Liver (tissue), 3 donors: ENCODE measurements around the gene ATCAY.

Experiments used
- EGR1 ChIP-seq, 2 donors: IDR thresholded peaks; 2 replicates each; pipeline ENCODE4 v1.6.1; 2016 to 2018; ENCODE audit warnings: antibody characterized with exemption in 2 of 2, low read depth in 2 of 2
- FOXA1 ChIP-seq: IDR thresholded peaks from 2 replicates; pipeline ENCODE4 v1.6.1; 2016; ENCODE audit warnings: antibody characterized with exemption
- GABPA ChIP-seq, 2 donors: IDR thresholded peaks in 1 of 2; conservative IDR thresholded peaks in 1 of 2; 2 replicates each; pipeline ENCODE4 v1.6.1; 2016; ENCODE audit warnings: antibody characterized with exemption in 2 of 2, mild to moderate bottlenecking in 1 of 2, moderate library complexity in 1 of 2
- NR2F2 ChIP-seq: IDR thresholded peaks from 2 replicates; pipeline ENCODE4 v1.6.1; 2016; ENCODE audit warnings: antibody characterized with exemption
- RAD21 ChIP-seq, 2 donors: IDR thresholded peaks; 2 replicates each; pipeline ENCODE4 v1.6.1; 2016; ENCODE audit warnings: antibody characterized with exemption in 2 of 2, mild to moderate bottlenecking in 2 of 2
- YY1 ChIP-seq: IDR thresholded peaks from 2 replicates; pipeline ENCODE4 v1.6.1; 2016; ENCODE audit warnings: antibody characterized with exemption, mild to moderate bottlenecking
- TF ChIP-seq, protein P1 (sequence below): fragments of 150-350 bp; IDR thresholded peaks from 2 replicates; pipeline ENCODE4 v1.5.1; 2017; ENCODE audit warnings: improper control_type of control experiment, low read depth, low read length; ENCODE audit not compliant: missing input control
- TF ChIP-seq, protein P2 (sequence below): IDR thresholded peaks from 2 replicates; pipeline ENCODE4 v1.6.1; 2016; ENCODE audit warnings: antibody characterized with exemption, mild to moderate bottlenecking
- TF ChIP-seq, protein P3 (sequence below): IDR thresholded peaks from 2 replicates; pipeline ENCODE4 v1.6.1; 2016; ENCODE audit warnings: antibody characterized with exemption
- donor health status: healthy.
- donor health status: healthy.

DNA sequence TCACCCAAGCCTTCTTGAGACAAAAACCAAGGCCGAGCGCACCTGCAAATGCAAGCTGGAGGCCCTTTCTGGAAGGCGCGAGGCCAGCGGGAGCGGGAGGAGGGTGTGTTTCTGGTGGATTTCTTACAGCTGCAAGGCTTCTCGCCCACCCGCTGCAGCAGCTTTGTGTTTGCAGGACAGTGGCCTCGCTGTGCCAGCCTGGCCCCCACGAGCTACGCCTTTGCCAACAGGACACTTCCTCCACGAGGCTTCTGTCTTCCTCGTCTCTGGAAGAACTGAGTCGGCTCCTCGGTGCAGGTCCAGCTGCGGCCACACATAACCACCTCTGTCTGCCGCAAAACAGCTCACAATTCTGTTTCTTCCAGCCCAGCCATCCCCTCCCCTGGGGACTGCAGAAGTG lies 10.1 kb downstream of the ATCAY start:
- TF ChIP-seq, protein P1, sequence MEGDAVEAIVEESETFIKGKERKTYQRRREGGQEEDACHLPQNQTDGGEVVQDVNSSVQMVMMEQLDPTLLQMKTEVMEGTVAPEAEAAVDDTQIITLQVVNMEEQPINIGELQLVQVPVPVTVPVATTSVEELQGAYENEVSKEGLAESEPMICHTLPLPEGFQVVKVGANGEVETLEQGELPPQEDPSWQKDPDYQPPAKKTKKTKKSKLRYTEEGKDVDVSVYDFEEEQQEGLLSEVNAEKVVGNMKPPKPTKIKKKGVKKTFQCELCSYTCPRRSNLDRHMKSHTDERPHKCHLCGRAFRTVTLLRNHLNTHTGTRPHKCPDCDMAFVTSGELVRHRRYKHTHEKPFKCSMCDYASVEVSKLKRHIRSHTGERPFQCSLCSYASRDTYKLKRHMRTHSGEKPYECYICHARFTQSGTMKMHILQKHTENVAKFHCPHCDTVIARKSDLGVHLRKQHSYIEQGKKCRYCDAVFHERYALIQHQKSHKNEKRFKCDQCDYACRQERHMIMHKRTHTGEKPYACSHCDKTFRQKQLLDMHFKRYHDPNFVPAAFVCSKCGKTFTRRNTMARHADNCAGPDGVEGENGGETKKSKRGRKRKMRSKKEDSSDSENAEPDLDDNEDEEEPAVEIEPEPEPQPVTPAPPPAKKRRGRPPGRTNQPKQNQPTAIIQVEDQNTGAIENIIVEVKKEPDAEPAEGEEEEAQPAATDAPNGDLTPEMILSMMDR: no peak
- TF ChIP-seq GABPA (IDR thresholded peaks at IDR 0.05 in 1 of 2, conservative IDR thresholded peaks at IDR 0.05 in 1 of 2) (no peak), EGR1 (IDR thresholded peaks at IDR 0.05; ENCODE audit: low read depth in 2 of 2) (no peak), YY1 (no peak), FOXA1 (no peak), RAD21 (IDR thresholded peaks at IDR 0.05) (no peak), NR2F2 (no peak)
- TF ChIP-seq, protein P2, sequence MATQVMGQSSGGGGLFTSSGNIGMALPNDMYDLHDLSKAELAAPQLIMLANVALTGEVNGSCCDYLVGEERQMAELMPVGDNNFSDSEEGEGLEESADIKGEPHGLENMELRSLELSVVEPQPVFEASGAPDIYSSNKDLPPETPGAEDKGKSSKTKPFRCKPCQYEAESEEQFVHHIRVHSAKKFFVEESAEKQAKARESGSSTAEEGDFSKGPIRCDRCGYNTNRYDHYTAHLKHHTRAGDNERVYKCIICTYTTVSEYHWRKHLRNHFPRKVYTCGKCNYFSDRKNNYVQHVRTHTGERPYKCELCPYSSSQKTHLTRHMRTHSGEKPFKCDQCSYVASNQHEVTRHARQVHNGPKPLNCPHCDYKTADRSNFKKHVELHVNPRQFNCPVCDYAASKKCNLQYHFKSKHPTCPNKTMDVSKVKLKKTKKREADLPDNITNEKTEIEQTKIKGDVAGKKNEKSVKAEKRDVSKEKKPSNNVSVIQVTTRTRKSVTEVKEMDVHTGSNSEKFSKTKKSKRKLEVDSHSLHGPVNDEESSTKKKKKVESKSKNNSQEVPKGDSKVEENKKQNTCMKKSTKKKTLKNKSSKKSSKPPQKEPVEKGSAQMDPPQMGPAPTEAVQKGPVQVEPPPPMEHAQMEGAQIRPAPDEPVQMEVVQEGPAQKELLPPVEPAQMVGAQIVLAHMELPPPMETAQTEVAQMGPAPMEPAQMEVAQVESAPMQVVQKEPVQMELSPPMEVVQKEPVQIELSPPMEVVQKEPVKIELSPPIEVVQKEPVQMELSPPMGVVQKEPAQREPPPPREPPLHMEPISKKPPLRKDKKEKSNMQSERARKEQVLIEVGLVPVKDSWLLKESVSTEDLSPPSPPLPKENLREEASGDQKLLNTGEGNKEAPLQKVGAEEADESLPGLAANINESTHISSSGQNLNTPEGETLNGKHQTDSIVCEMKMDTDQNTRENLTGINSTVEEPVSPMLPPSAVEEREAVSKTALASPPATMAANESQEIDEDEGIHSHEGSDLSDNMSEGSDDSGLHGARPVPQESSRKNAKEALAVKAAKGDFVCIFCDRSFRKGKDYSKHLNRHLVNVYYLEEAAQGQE: no peak
- TF ChIP-seq, protein P3, sequence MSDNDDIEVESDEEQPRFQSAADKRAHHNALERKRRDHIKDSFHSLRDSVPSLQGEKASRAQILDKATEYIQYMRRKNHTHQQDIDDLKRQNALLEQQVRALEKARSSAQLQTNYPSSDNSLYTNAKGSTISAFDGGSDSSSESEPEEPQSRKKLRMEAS: no peak
